GM12891 (cell line): ENCODE results near the gene TRIM50.

Experiments used
- POLR2A ChIP-seq: IDR thresholded peaks from 2 replicates; pipeline ENCODE4 v1.6.1; 2011; ENCODE audit warnings: low read depth, low read length, control low read depth
- POU2F2 ChIP-seq: IDR thresholded peaks from 2 replicates; pipeline ENCODE4 v1.6.1; 2011; ENCODE audit warnings: low read depth, mild to moderate bottlenecking, control low read depth, low read length, moderate library complexity

DNA sequence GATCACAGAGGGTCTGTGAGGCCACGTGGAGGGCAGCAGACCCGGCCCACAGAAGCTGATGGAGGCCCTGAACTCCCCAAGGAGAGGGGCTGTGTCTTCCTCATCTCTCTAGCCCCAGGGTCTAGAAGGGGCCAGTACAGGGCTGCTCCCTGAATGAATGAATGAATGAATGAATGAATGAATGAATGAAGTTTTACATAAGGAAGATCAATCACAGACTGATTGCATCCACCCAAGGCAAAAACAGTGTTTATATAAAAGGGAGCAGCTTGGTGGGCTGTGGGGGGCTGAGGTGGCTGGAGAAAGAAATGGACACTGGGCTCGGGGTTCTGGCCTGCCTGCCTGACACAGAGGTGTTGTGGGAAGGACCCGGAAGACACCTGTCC is 14.4 kb downstream of the TRIM50 start:
- TF ChIP-seq POU2F2 (no peak), POLR2A (no peak)
